Right lobe of liver (tissue), 6 donors: Measurements from ENCODE around the gene SPRING1. TPM values are rescaled to one million over a fixed set of nuclear protein-coding genes. Genes with fewer than 3 reads are reported as not detected.

Experiments
- ATAC-seq, 4 donors: fragments of 200-7000 bp; cut with Tn5 transposase; one replicate each; pipeline ENCODE4 v1.9.1; 2020; ENCODE audit warnings: mild to moderate bottlenecking in 4 of 4, moderate library complexity in 4 of 4
- DNase-seq, 3 donors: peaks; one replicate each; pipeline ENCODE4 v3.0.0-alpha.2; 2020
- H3K27ac ChIP-seq, 3 donors: fragments of 200-600 bp; one replicate each; pipeline ENCODE4 v1.8.0; 2022
- H3K27me3 ChIP-seq, 2 donors: fragments of 200-600 bp; one replicate each; pipeline ENCODE4 v1.8.0; 2022
- H3K36me3 ChIP-seq, 4 donors: fragments of 200-600 bp; sonication (generic) in 1 of 4; one replicate each; pipeline versions ENCODE4 v1.5.1 to v1.8.0; 2017 to 2022; ENCODE audit warnings: control low read depth in 1 of 4
- H3K4me1 ChIP-seq, 4 donors: fragments of 200-600 bp; sonication (generic) in 1 of 4; one replicate each; pipeline versions ENCODE4 v1.5.1 to v1.8.0; 2017 to 2022; ENCODE audit warnings: control low read depth in 1 of 4
- H3K4me3 ChIP-seq, 3 donors: fragments of 200-600 bp; one replicate each; pipeline ENCODE4 v1.8.0; 2022
- H3K9me3 ChIP-seq, 4 donors: fragments of 200-600 bp; sonication (generic) in 1 of 4; one replicate each; pipeline versions ENCODE4 v1.5.1 to v1.8.0; 2017 to 2022; ENCODE audit warnings: control low read depth in 1 of 4
- POLR2A ChIP-seq: fragments of 450-650 bp; IDR thresholded peaks from one replicate; pipeline ENCODE4 v1.6.1; 2017; ENCODE audit warnings: antibody characterized with exemption, mild to moderate bottlenecking
- WGBS: methylation state at CpG from one replicate; pipeline ENCODE4 v1.1.6; 2018; ENCODE audit warnings: low coverage, low lambda C conversion rate; ENCODE audit not compliant: insufficient coverage; ENCODE audit errors: missing lambda C conversion rate; 5-methylcytosine and 5-hydroxymethylcytosine counted together
- intact Hi-C, 2 donors: fragments of 100-400 bp; cut with DNase I; formaldehyde crosslinking; loops; one replicate each; pipeline versions ENCODE4 v1.11.2 to v1.14.1; 2022
- small RNA-seq, 2 experiments: library from RNA; depleted of rRNA; stranded (forward); fragments of <200 nt; gene quantifications; one replicate each; pipeline ENCODE3, GENCODE V24; 2016
- total RNA-seq, 6 experiments: library from RNA; depleted of rRNA in 2 of 6; stranded (reverse); fragments of >200 nt in 2 of 6; fragmentation: NEBNext Ultra II Directional in 3 of 6; extraction: Animal tissue kit (Norgen Biotek cat#: 25700) in 3 of 6; gene quantifications; one replicate each; pipeline versions ENCODE4 v1.1.0 to v1.2.4, GENCODE V29; 2016 to 2023
- TF ChIP-seq, protein P1 (sequence below), 4 donors: fragments of 200-600 bp in 3 of 4; fragments of 450-650 bp in 1 of 4; IDR thresholded peaks; one replicate each; pipeline versions ENCODE4 v1.5.1 to v1.8.0; 2016 to 2022; ENCODE audit warnings: antibody characterized with exemption in 4 of 4, mild to moderate bottlenecking in 2 of 4
- donor health status: DM: no; HTN: yes; CAD: no.
- donor health status: DM: no; HTN: no; CAD: no.
- donor health status: DM: no; HTN: no; CAD: no.
- donor health status: DM: no; HTN: yes; CAD: no.
- donor health status: DM: no; HTN: yes; CAD: no.

The SPRING1 gene
- total RNA-seq, 6 experiments from 2014 or later: 4.9 to 18.7 (median 12.0) TPM

DNA sequence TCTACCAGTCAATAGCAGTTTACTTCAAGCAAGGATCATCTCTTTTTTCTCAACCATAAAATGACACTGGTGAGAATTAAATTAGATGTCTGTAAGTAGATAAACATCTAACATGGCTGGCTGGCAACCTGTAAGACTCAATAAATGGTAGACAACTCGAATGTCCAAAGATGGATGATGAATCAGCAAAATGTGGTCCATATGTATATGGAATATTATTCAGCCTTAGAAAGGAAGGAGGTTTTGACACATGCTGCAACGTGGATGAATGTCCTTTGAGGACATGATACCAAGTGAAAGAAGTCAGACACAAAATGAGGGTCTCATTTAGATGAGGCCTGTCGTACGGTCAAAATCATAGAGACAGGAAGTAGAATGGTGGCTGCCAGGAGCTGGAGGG, 46.2 kb downstream of the SPRING1 start:
- Histone ChIP-seq H3K27me3 (no peaks in the 10 kb centered on the region), H3K9me3 (no peaks in the 10 kb centered on the region), H3K4me3 (no peak overlapping the region), H3K4me1 (peaks cover 0 to 12% (median 0%) of the 10 kb centered on the region in 4 donors), H3K27ac (no peak overlapping the region), H3K36me3 (no peaks in the 10 kb centered on the region)
- ATAC-seq (no peak), DNase-seq (no peak)
- WGBS: 80% methylated on average over 4 of the region's 4 CpGs
- intact Hi-C loops: no loop called here
- no peak for TF ChIP-seq POLR2A
- TF ChIP-seq, protein P1, sequence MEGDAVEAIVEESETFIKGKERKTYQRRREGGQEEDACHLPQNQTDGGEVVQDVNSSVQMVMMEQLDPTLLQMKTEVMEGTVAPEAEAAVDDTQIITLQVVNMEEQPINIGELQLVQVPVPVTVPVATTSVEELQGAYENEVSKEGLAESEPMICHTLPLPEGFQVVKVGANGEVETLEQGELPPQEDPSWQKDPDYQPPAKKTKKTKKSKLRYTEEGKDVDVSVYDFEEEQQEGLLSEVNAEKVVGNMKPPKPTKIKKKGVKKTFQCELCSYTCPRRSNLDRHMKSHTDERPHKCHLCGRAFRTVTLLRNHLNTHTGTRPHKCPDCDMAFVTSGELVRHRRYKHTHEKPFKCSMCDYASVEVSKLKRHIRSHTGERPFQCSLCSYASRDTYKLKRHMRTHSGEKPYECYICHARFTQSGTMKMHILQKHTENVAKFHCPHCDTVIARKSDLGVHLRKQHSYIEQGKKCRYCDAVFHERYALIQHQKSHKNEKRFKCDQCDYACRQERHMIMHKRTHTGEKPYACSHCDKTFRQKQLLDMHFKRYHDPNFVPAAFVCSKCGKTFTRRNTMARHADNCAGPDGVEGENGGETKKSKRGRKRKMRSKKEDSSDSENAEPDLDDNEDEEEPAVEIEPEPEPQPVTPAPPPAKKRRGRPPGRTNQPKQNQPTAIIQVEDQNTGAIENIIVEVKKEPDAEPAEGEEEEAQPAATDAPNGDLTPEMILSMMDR (IDR thresholded peaks at IDR 0.05): no peak

DNA sequence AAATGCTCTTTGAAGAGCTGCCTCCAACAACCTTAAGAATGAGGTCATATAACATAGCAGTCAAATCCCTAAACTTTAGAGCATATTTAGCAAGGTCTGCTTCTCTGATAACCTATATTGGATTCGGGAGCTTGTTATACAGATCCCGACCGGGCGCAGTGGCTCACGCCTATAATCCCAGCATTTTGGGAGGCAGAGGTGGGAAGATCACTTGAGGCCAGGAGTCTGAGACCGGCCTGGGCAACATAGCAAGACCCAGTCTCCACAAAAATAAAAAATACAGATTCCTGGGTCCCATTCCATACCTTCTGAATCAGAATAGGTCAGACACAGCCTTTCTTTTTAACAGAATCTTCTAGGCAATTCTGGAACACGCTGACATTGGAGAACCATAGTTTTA, 46.7 kb downstream of the SPRING1 start:
- Histone ChIP-seq H3K36me3 (no peaks in the 10 kb centered on the region), H3K9me3 (no peaks in the 10 kb centered on the region), H3K27ac (no peak overlapping the region), H3K4me3 (no peak overlapping the region), H3K27me3 (no peaks in the 10 kb centered on the region), H3K4me1 (peaks cover 0 to 12% (median 0%) of the 10 kb centered on the region in 4 donors)
- no peak for TF ChIP-seq POLR2A
- TF ChIP-seq, protein P1 (IDR thresholded peaks at IDR 0.05): no peak
- intact Hi-C loops: no loop called here
- ATAC-seq (no peak), DNase-seq (no peak)
- 90% methylated on average over 7 of the region's 7 CpGs for WGBS

DNA sequence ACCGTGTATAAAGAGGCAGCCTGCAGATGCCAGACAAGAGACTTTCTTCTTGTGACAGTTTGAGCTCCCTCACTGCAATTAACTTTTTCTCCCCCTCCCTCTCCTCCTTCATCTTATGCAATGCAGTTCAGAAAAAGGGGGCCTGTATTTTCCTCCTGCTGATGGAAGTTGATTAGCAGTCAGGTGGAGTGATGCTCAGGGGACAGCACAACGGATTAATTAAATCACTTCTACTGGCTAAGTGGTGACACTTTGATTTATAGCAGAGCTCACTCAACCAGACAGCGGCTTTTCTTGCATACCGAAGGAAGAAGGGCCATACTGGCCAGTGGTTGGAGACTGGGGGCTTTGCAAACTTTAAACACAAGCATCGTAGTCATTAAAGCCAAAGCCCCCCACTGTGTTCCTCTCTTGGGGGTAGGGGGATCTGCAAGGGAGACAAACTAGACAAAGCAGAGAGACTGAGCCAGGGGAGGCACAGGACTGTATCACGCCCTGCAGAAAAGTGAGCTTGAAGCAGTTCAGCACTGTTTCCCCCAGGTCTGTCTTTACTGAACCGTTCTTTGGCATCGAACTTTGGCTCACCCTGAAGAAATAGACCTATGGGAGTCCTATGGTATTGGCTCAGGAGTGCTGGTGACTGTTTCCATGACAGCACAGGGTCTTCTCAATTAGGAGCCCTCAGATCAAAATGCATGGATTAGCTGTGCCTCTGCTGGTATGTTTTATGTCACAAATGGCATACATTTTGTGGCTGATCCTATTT, 47.7 kb downstream of the SPRING1 start:
- no peaks in the 10 kb centered on the region for H3K9me3 ChIP-seq
- intact Hi-C loops: no loop called here
- no peaks in the 10 kb centered on the region for H3K36me3 ChIP-seq
- no peaks in the 10 kb centered on the region for H3K27me3 ChIP-seq
- DNase-seq: no peak
- TF ChIP-seq POLR2A: no peak
- TF ChIP-seq, protein P1 (IDR thresholded peaks at IDR 0.05): no peak
- 63% methylated on average over 5 of the region's 8 CpGs for WGBS
- H3K4me3 ChIP-seq: no peak overlapping the region
- ATAC-seq: no peak
- no peak overlapping the region for H3K27ac ChIP-seq
- H3K4me1 ChIP-seq: peaks cover 0 to 12% (median 0%) of the 10 kb centered on the region in 4 donors

DNA sequence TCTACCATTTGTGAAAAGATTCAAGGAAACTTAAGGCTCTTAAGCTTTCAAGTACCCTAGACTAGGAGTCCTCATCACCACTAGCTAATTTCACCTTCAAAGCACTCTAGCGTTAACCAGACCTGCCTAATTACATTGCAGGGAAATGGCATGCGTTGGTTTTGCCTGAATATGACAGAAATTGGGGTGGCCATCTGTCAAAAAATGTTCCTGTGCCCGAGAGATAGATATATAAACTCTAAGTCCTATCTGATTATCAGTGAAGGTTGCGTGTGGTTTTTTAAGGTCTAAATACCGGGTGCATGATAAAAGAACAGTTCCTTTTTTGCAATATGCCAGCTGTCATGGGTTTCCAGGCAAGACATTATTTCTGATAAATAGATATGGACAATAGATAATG, 48.3 kb downstream of the SPRING1 start:
- peaks cover 0 to 12% (median 0%) of the 10 kb centered on the region in 4 donors for H3K4me1 ChIP-seq
- no peak for TF ChIP-seq POLR2A
- TF ChIP-seq, protein P1 (IDR thresholded peaks at IDR 0.05): no peak
- ATAC-seq (no peak), DNase-seq (no peak)
- H3K9me3 ChIP-seq: no peaks in the 10 kb centered on the region
- H3K27me3 ChIP-seq: no peaks in the 10 kb centered on the region
- no peak overlapping the region for H3K4me3 ChIP-seq
- intact Hi-C loops: no loop called here
- H3K36me3 ChIP-seq: no peaks in the 10 kb centered on the region
- 55% methylated on average over 5 of the region's 5 CpGs for WGBS
- no peak overlapping the region for H3K27ac ChIP-seq

Small RNA genes lying within 50 kb of the gene (small RNA-seq; reads per million reads assigned to genes)
- gene RNU6-558P: 0 reads per million in 2 experiments

Other genes starting within 250 kb of the SPRING1 start
- 1 to 10 TPM in 1 of 6 experiments, under 1 TPM in 2, not detected in 3; 0.59 to 1.0 (median 0.70) TPM for gene MAP1LC3B2, start 178.7 kb downstream of the SPRING1 start, total RNA-seq
- gene RNFT2, start 246 bp upstream of the SPRING1 start, total RNA-seq: 1 to 10 TPM in 2 of 6 experiments, under 1 TPM in 4; 0.09 to 2.1 (median 0.75) TPM
- not detected for gene HRK, start 143.4 kb upstream of the SPRING1 start, total RNA-seq
- 1 to 10 TPM; 4.5 to 9.6 (median 6.3) TPM for gene FBXW8, start 172.9 kb upstream of the SPRING1 start, total RNA-seq